HepG2 (cell line): ENCODE measurements around the gene KDM6B. TPM values are rescaled to one million over a fixed set of nuclear protein-coding genes. Genes with fewer than 3 reads are reported as not detected.
A peak's percentile ranks its signal among the peaks of the same experiment; 100 is the strongest.

Experiments used
- ATAC-seq: fragments of 200-7000 bp; cut with Tn5 transposase; 3 replicates; pipeline ENCODE4 v1.9.1; 2020; ENCODE audit warnings: mild to moderate bottlenecking, moderate library complexity
- BruUV-seq: library from RNA; stranded (reverse); fragments of 400-500 nt; replicated peaks from 2 replicates; lab custom pipeline; 2021; lab: Mats Ljungman, UMichigan
- CTCF ChIA-PET: fragments of 300-600 bp; formaldehyde crosslinking; extraction: SDS; loops from one replicate; lab custom pipeline; 2021; ENCODE audit warnings: low total read pairs, inconsistent platforms, low intra/inter-chr PET ratio; lab: Yijun Ruan, JAX
- POLR2A ChIA-PET: fragments of 350-600 bp; sonication (Branson Sonifier 250); formaldehyde crosslinking; loops from one replicate; lab custom pipeline; 2020; ENCODE audit warnings: antibody characterized with exemption, inconsistent platforms; lab: Yijun Ruan, JAX
- DNase-seq: peaks from one replicate; pipeline ENCODE4 v3.0.0-alpha.2; 2015; ENCODE audit warnings: low spot score
- FAIRE-seq: peaks from 3 replicates; lab custom pipeline; 2011; peaks lifted over from hg19 to GRCh38; lab: Jason Lieb, UNC
- H2AFZ ChIP-seq: one replicate; pipeline ENCODE4 v1.6.1; 2011; ENCODE audit warnings: low read length, inconsistent platforms
- H3K27ac ChIP-seq: fragments of 300-600 bp; 3 replicates; pipeline ENCODE4 v1.8.0; 2011; ENCODE audit warnings: mixed run types, mild to moderate bottlenecking, mixed read lengths, low read length, inconsistent platforms; ENCODE audit not compliant: insufficient read depth; ENCODE audit errors: extremely low read length
- H3K27me3 ChIP-seq, 2 experiments: fragments of 200-600 bp in 1 of 2; 2 replicates in 1 of 2; 3 replicates in 1 of 2; pipeline versions ENCODE4 v1.6.0 to v1.8.0; 2011; ENCODE audit warnings: low read length in 2 of 2, mild to moderate bottlenecking in 2 of 2, moderate library complexity in 2 of 2, inconsistent platforms in 1 of 2; ENCODE audit not compliant: insufficient read depth in 2 of 2, control insufficient read depth in 1 of 2
- H3K36me3 ChIP-seq, 2 experiments: fragments of 200-600 bp in 1 of 2; replicated peaks in 1 of 2; 2 replicates in 1 of 2; 3 replicates in 1 of 2; pipeline versions ENCODE4 v1.5.1 to v1.8.0; 2011; ENCODE audit warnings: low read length in 2 of 2, inconsistent platforms in 1 of 2; ENCODE audit not compliant: insufficient read depth in 2 of 2, control insufficient read depth in 1 of 2
- H3K4me1 ChIP-seq: 2 replicates; pipeline ENCODE4 v1.5.1; 2012; ENCODE audit warnings: low read length, inconsistent platforms; ENCODE audit not compliant: insufficient read depth
- H3K4me2 ChIP-seq: 2 replicates; pipeline ENCODE4 v1.6.0; 2011; ENCODE audit warnings: low read depth, low read length, inconsistent platforms
- H3K4me3 ChIP-seq, 3 experiments: fragments of 200-600 bp in 1 of 3; sonication (generic), shearing (Covaris generic) in 1 of 3; replicated peaks in 1 of 3; 2 replicates each; pipeline ENCODE4 v1.5.1; 2011 to 2016; ENCODE audit warnings: low read length in 3 of 3, inconsistent platforms in 2 of 3, low read depth in 2 of 3, mild to moderate bottlenecking in 2 of 3, control low read depth in 1 of 3, mixed read lengths in 1 of 3; ENCODE audit not compliant: insufficient read depth in 1 of 3
- H3K79me2 ChIP-seq: one replicate; pipeline ENCODE4 v1.6.1; 2011; ENCODE audit warnings: low read length, inconsistent platforms; ENCODE audit not compliant: insufficient read depth
- H3K9ac ChIP-seq: 2 replicates; pipeline ENCODE4 v1.6.0; 2011; ENCODE audit warnings: mild to moderate bottlenecking, low read depth, low read length, inconsistent platforms; ENCODE audit not compliant: insufficient read depth
- H3K9me3 ChIP-seq: 2 replicates; pipeline ENCODE4 v1.5.1; 2012; ENCODE audit warnings: mild to moderate bottlenecking, low read length
- H4K20me1 ChIP-seq: 2 replicates; pipeline ENCODE4 v1.6.0; 2011; ENCODE audit warnings: inconsistent platforms, mild to moderate bottlenecking, low read length, moderate library complexity; ENCODE audit not compliant: insufficient read depth
- CBX2 ChIP-seq, 2 experiments: fragments of 200-600 bp in 1 of 2; sonication (generic); formaldehyde crosslinking in 1 of 2; IDR thresholded peaks; 2 replicates each; pipeline versions ENCODE4 v1.7.0 to v1.8.1; 2018 to 2022; ENCODE audit warnings: low read depth in 2 of 2, low read length in 1 of 2, mild to moderate bottlenecking in 1 of 2, missing genetic modification reagents in 1 of 2
- CBX5 ChIP-seq: sonication (generic); formaldehyde crosslinking; IDR thresholded peaks from 2 replicates; pipeline ENCODE4 v1.4.0; 2020; ENCODE audit warnings: missing genetic modification reagents, borderline replicate concordance
- DR1 ChIP-seq: sonication (generic); formaldehyde crosslinking; IDR thresholded peaks from 2 replicates; pipeline ENCODE4 v1.8.0; 2021; ENCODE audit warnings: mild to moderate bottlenecking, missing genetic modification reagents, inconsistent platforms
- JUNB ChIP-seq: sonication (generic); formaldehyde crosslinking; IDR thresholded peaks from 2 replicates; pipeline ENCODE4 v1.8.0; 2022; ENCODE audit warnings: missing genetic modification reagents, mild to moderate bottlenecking, borderline replicate concordance
- MNT ChIP-seq: fragments of 450-650 bp; IDR thresholded peaks from 2 replicates; pipeline ENCODE4 v1.6.1; 2016
- SP4 ChIP-seq: sonication (generic); formaldehyde crosslinking; IDR thresholded peaks from 2 replicates; pipeline ENCODE4 v1.8.1; 2023; ENCODE audit warnings: mild to moderate bottlenecking, missing genetic modification reagents
- SRF ChIP-seq: IDR thresholded peaks from 2 replicates; pipeline ENCODE4 v1.6.1; 2011; ENCODE audit warnings: mild to moderate bottlenecking, low read depth, low read length, moderate library complexity
- ZBTB40 ChIP-seq, 2 experiments: fragments of 450-650 bp in 1 of 2; sonication (generic) in 1 of 2; formaldehyde crosslinking in 1 of 2; IDR thresholded peaks; 2 replicates each; pipeline versions ENCODE4 v1.6.1 to v1.8.0; 2016 to 2022; ENCODE audit warnings: antibody characterized with exemption in 1 of 2, mild to moderate bottlenecking in 1 of 2, missing genetic modification reagents in 1 of 2
- ZNF709 ChIP-seq: sonication (generic); formaldehyde crosslinking; IDR thresholded peaks from 2 replicates; pipeline ENCODE4 v1.5.0; 2020; ENCODE audit warnings: mild to moderate bottlenecking, missing genetic modification reagents
- WGBS: methylation state at CpG from one replicate; pipeline ENCODE4 v1.1.6; 2017; ENCODE audit warnings: low lambda C conversion rate; 5-methylcytosine and 5-hydroxymethylcytosine counted together
- in situ Hi-C: cut with HindIII; loops from 2 replicates; pipeline ENCODE4 v1.10.0; 2017; ENCODE audit warnings: low pct_unique_long_range_greater_than_20kb; ENCODE audit not compliant: extremely low pct_ligation_motif_present
- intact Hi-C: fragments of 100-400 bp; cut with micrococcal nuclease; formaldehyde crosslinking; loops from one replicate; pipeline ENCODE4 v1.10.0; 2022; ENCODE audit not compliant: unreplicated experiment
- polyA plus RNA-seq, 8 experiments: library from polyadenylated mRNA; depleted of rRNA in 3 of 8; stranded (reverse) in 7 of 8; unstranded in 1 of 8; fragments of >200 nt; fragmentation: Illumina TruSeq in 4 of 8; extraction: Trizol in 4 of 8; gene quantifications; 2 replicates each; pipeline versions ENCODE4 v1.2.1 to v1.2.3, GENCODE V29; 2011 to 2016; ENCODE audit warnings: low read depth in 4 of 8, missing spikeins in 1 of 8, mixed read lengths in 1 of 8; ENCODE audit not compliant: insufficient read depth in 1 of 8
- total RNA-seq, 5 experiments: library from RNA; depleted of rRNA; stranded (reverse); fragments of >200 nt; fragmentation: Illumina TruSeq; extraction: Trizol; gene quantifications; 2 replicates each; pipeline ENCODE4 v1.2.3, GENCODE V29; 2016; ENCODE audit warnings: low read depth in 1 of 5

KDM6B gene
- total and polyA plus RNA-seq, 2 of the 13 experiments (the other 11 are each of a cell fraction or from before 2014, with no cell fraction given): 1.3 to 2.1 TPM

GRCh38 chr17:7857713-7858521 lies 23.9 kb downstream of the KDM6B start, which contains the start of gene CYB5D1:
TSS of gene CYB5D1 (plus strand) at chr17:7858003. CDS start at chr17:7858135, 132 bp downstream.
- WGBS: 0% methylated on average over 21 of the region's 48 CpGs
- ChIA-PET POLR2A (interaction anchor here (0.6 to 3.1 kb wide), 19 partner anchors 11 to 562 kb away, joined by 3 to 104 read pairs (median 5); partner anchors contain the start of genes CHD3, CNTROB, KDM6B and RNF227), CTCF (interaction anchor here (2.0 to 3.3 kb wide), 2 partner anchors 35 to 40 kb away, joined by 9 read pairs; no protein-coding TSS in a partner anchor)
- Histone ChIP-seq H3K9ac (peak within 1 kb of the TSS; percentile 80), H3K79me2 (peaks cover 8% of the 10 kb centered on the region), H2AFZ (peak within 1 kb of the TSS; percentile 88), H3K27me3 (no peaks in the 10 kb centered on the region; a peak in 1 of 5 replicates), H3K9me3 (no peaks in the 10 kb centered on the region), H3K4me1 (peaks cover 56% of the 10 kb centered on the region), H4K20me1 (no peaks in the 10 kb centered on the region), H3K4me2 (peak within 1 kb of the TSS; percentile 98), H3K36me3 (peaks cover under 1 to 3% of the 10 kb centered on the region in 2 experiments; a peak in 1 of 5 replicates), H3K4me3 (peak within 1 kb of the TSS; percentile 70 to 83 (median 83)), H3K27ac (peak within 1 kb of the TSS; percentile 94)
- no TSS peak for BruUV-seq
- intact Hi-C loops: loop anchor here (2.0 kb wide), 1 partner anchor 21 kb away; no protein-coding TSS in a partner anchor
- ATAC-seq: peak; percentile 37
- peak; percentile 90 for DNase-seq
- in situ Hi-C loops: loop anchor here (5.0 kb wide), 1 partner anchor 39 kb away; no protein-coding TSS in a partner anchor
- FAIRE-seq: no peak
- TF ChIP-seq ZNF709 (CRISPR knock-in tag): peak; percentile 32; the same call in 1 of the 2 replicates
- peak; percentile 95 for TF ChIP-seq MNT
- peak; percentile 53; the same call in 1 of the 2 replicates for TF ChIP-seq DR1 (CRISPR knock-in tag)
- no peak for TF ChIP-seq CBX2 (IDR thresholded peaks at IDR 0.05; ENCODE audit: low read depth, low read length)
- TF ChIP-seq CBX2 (CRISPR knock-in tag; IDR thresholded peaks at IDR 0.05; ENCODE audit: low read depth): peak; percentile 26; the same call in 1 of the 2 replicates
- TF ChIP-seq JUNB (CRISPR knock-in tag): no peak
- TF ChIP-seq ZBTB40 (IDR thresholded peaks at IDR 0.05): no peak
- peak; percentile 37; the same call in 1 of the 2 replicates for TF ChIP-seq ZBTB40 (CRISPR knock-in tag; IDR thresholded peaks at IDR 0.05)
- TF ChIP-seq CBX5 (CRISPR knock-in tag): peak; percentile 5; the same call in 1 of the 2 replicates
- TF ChIP-seq SP4 (CRISPR knock-in tag): peak; percentile 76
- peak; percentile 57; the same call in 1 of the 2 replicates for TF ChIP-seq SRF
